DND-41 (cell line): ENCODE measurements around the gene LRRTM4.

Experiments used
- EZH2 ChIP-seq: IDR thresholded peaks from 3 replicates; pipeline ENCODE4 v1.6.1; 2012; ENCODE audit warnings: borderline replicate concordance, low read depth, mild to moderate bottlenecking, moderate library complexity, low read length, inconsistent platforms; ENCODE audit not compliant: severe bottlenecking
- TF ChIP-seq, protein P1 (sequence below): IDR thresholded peaks from 2 replicates; pipeline ENCODE4 v1.5.1; 2012; ENCODE audit warnings: borderline replicate concordance, low read length, moderate library complexity, mild to moderate bottlenecking; ENCODE audit not compliant: poor library complexity, severe bottlenecking; ENCODE audit errors: extremely low read depth

DNA sequence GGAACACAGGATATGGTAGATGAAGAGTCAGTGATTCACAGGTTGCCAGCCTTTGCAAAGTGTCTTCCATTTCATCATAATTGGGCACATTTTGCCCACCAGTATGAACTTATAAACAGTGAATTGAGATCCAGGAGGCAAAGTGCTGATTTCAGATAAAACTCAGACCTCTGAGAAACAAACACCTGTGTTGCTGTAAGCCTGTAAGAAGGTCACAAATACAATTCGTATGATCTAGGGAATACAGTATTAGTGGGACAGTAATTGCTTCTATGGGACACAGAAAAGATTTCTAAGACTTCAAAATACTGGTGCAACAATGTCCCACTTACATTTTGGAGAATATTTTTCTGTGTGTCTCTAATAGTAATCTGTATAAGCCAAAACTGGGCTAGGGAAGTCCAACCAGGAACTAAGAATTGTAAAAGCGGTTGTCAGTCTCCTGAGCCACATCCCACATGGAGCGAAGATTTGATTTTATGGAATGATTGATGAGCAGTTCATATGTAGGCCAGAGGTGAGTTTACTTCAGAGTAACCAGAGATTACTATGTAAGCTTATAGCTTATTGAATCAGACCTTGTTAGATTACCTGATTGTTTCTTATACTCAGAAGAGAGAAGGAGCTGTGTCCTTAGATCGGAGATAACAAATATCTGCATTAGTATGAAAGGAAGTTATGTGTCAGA, 728.4 kb downstream of the LRRTM4 start:
- TF ChIP-seq, protein P1, sequence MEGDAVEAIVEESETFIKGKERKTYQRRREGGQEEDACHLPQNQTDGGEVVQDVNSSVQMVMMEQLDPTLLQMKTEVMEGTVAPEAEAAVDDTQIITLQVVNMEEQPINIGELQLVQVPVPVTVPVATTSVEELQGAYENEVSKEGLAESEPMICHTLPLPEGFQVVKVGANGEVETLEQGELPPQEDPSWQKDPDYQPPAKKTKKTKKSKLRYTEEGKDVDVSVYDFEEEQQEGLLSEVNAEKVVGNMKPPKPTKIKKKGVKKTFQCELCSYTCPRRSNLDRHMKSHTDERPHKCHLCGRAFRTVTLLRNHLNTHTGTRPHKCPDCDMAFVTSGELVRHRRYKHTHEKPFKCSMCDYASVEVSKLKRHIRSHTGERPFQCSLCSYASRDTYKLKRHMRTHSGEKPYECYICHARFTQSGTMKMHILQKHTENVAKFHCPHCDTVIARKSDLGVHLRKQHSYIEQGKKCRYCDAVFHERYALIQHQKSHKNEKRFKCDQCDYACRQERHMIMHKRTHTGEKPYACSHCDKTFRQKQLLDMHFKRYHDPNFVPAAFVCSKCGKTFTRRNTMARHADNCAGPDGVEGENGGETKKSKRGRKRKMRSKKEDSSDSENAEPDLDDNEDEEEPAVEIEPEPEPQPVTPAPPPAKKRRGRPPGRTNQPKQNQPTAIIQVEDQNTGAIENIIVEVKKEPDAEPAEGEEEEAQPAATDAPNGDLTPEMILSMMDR: no peak
- TF ChIP-seq EZH2: no peak
